Measurements from ENCODE around the gene PSEN2.

DNA sequence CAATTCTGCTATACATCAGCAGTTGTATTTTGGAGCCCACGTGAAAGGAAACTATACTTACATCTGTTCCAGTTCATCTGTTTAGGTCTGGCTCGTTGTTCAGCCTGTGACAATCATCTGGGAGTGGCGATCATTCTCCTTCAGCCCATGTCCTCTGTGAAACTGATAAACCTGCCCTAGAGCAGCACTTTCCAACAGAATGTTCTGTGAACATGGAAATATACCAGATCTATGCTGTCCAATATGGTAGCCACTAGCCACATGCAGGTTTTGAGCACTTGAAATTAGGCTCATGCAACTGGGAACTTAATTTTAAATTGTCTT is 45.2 kb downstream of the PSEN2 start:
- TF ChIP-seq CTCF (IDR thresholded peaks at IDR 0.05) (no peak), POLR2AphosphoS5 (IDR thresholded peaks at IDR 0.05) (no peak), POLR2A (IDR thresholded peaks at IDR 0.05; ENCODE audit: low read depth) (no peak), EP300 (IDR thresholded peaks at IDR 0.05) (no peak)

Measured in esophagus muscularis mucosa (tissue), 4 donors.